SK-N-SH treated with all-trans-retinoic acid at 6 μM for 48 hours (cell line): ENCODE results near the gene RAPGEF4.

ENCODE experiments used
- ATAC-seq: fragments of 200-7000 bp; cut with Tn5 transposase; 3 replicates; pipeline ENCODE4 v1.9.1; 2020; ENCODE audit warnings: mild to moderate bottlenecking, moderate library complexity
- ARNTL ChIP-seq: fragments of 450-650 bp; formaldehyde crosslinking; IDR thresholded peaks from 2 replicates; pipeline ENCODE4 v1.5.0; 2020; ENCODE audit warnings: low read depth, mild to moderate bottlenecking, moderate library complexity, borderline replicate concordance
- BACH2 ChIP-seq: fragments of 250-450 bp; sonication (Bioruptor Pico); IDR thresholded peaks from 2 replicates; pipeline ENCODE4 v1.9.0; 2021; ENCODE audit warnings: mild to moderate bottlenecking, borderline replicate concordance
- CSDC2 ChIP-seq: fragments of 250-450 bp; sonication (Bioruptor Pico); IDR thresholded peaks from 2 replicates; pipeline ENCODE4 v1.5.0; 2020; ENCODE audit warnings: mild to moderate bottlenecking, moderate library complexity
- ESRRG ChIP-seq: fragments of 250-450 bp; sonication (Bioruptor Pico); IDR thresholded peaks from 2 replicates; pipeline ENCODE4 v1.6.1; 2021; ENCODE audit warnings: mild to moderate bottlenecking
- GLIS3 ChIP-seq: fragments of 250-450 bp; sonication (Bioruptor Pico); IDR thresholded peaks from 2 replicates; pipeline ENCODE4 v1.5.0; 2020; ENCODE audit warnings: mild to moderate bottlenecking, moderate library complexity
- ISL1 ChIP-seq: fragments of 250-450 bp; sonication (Bioruptor Pico); IDR thresholded peaks from 2 replicates; pipeline ENCODE4 v2.1.2; 2022; ENCODE audit warnings: mild to moderate bottlenecking, moderate library complexity
- OSR1 ChIP-seq: fragments of 250-450 bp; sonication (Bioruptor Pico); IDR thresholded peaks from 2 replicates; pipeline ENCODE4 v1.8.0; 2022; ENCODE audit warnings: moderate library complexity, mild to moderate bottlenecking, inconsistent platforms
- PPARA ChIP-seq: fragments of 250-450 bp; sonication (Bioruptor Pico); IDR thresholded peaks from 2 replicates; pipeline ENCODE4 v1.5.0; 2020; ENCODE audit warnings: mild to moderate bottlenecking, borderline replicate concordance
- RARB ChIP-seq: fragments of 250-450 bp; sonication (Bioruptor Pico); IDR thresholded peaks from 2 replicates; pipeline ENCODE4 v1.8.0; 2021; ENCODE audit warnings: mild to moderate bottlenecking, moderate library complexity
- SNAI2 ChIP-seq: fragments of 250-450 bp; sonication (Bioruptor Pico); IDR thresholded peaks from 2 replicates; pipeline ENCODE4 v1.5.0; 2020; ENCODE audit warnings: mild to moderate bottlenecking, moderate library complexity
- TCF4 ChIP-seq: fragments of 250-450 bp; sonication (Bioruptor Pico); IDR thresholded peaks from 2 replicates; pipeline ENCODE4 v1.8.0; 2021; ENCODE audit warnings: mild to moderate bottlenecking, moderate library complexity, borderline replicate concordance
- TOX ChIP-seq: fragments of 250-450 bp; sonication (Bioruptor Pico); IDR thresholded peaks from 2 replicates; pipeline ENCODE4 v1.8.0; 2021; ENCODE audit warnings: mild to moderate bottlenecking, moderate library complexity, borderline replicate concordance
- ZC3H10 ChIP-seq: fragments of 250-450 bp; sonication (Bioruptor Pico); IDR thresholded peaks from 2 replicates; pipeline ENCODE4 v1.5.1; 2021; ENCODE audit warnings: mild to moderate bottlenecking, moderate library complexity
- ZFP3 ChIP-seq: fragments of 250-450 bp; sonication (Bioruptor Pico); IDR thresholded peaks from 2 replicates; pipeline ENCODE4 v1.5.0; 2020; ENCODE audit warnings: mild to moderate bottlenecking, moderate library complexity
- ZFP30 ChIP-seq: fragments of 450-650 bp; formaldehyde crosslinking; IDR thresholded peaks from 2 replicates; pipeline ENCODE4 v1.5.0; 2022; ENCODE audit warnings: mild to moderate bottlenecking, moderate library complexity
- ZNF565 ChIP-seq: fragments of 450-650 bp; formaldehyde crosslinking; conservative IDR thresholded peaks from 2 replicates; pipeline ENCODE4 v1.5.0; 2020; ENCODE audit warnings: low read depth, mild to moderate bottlenecking, moderate library complexity
- ZNF70 ChIP-seq: fragments of 450-650 bp; formaldehyde crosslinking; IDR thresholded peaks from 2 replicates; pipeline ENCODE4 v1.5.0; 2020; ENCODE audit warnings: mild to moderate bottlenecking, moderate library complexity
- ZNF8 ChIP-seq: fragments of 450-650 bp; formaldehyde crosslinking; IDR thresholded peaks from 2 replicates; pipeline ENCODE4 v1.5.0; 2020; ENCODE audit warnings: mild to moderate bottlenecking, moderate library complexity
- TF ChIP-seq, protein P1 (sequence below): fragments of 250-450 bp; sonication (Bioruptor Pico); IDR thresholded peaks from 2 replicates; pipeline ENCODE4 v1.8.0; 2021; ENCODE audit warnings: low read depth, mild to moderate bottlenecking, moderate library complexity, borderline replicate concordance
- TF ChIP-seq, protein P2 (sequence below): fragments of 250-450 bp; sonication (Bioruptor Pico); IDR thresholded peaks from 2 replicates; pipeline ENCODE4 v1.5.1; 2021; ENCODE audit warnings: mild to moderate bottlenecking, moderate library complexity
- TF ChIP-seq, protein P3 (sequence below): fragments of 250-450 bp; sonication (Bioruptor Pico); IDR thresholded peaks from 2 replicates; pipeline ENCODE4 v1.5.1; 2020; ENCODE audit warnings: low read depth, mild to moderate bottlenecking, moderate library complexity
- TF ChIP-seq, protein P4 (sequence below): fragments of 250-450 bp; sonication (Bioruptor Pico); IDR thresholded peaks from 2 replicates; pipeline ENCODE4 v1.5.0; 2020; ENCODE audit warnings: mild to moderate bottlenecking, moderate library complexity

The RAPGEF4 gene

DNA sequence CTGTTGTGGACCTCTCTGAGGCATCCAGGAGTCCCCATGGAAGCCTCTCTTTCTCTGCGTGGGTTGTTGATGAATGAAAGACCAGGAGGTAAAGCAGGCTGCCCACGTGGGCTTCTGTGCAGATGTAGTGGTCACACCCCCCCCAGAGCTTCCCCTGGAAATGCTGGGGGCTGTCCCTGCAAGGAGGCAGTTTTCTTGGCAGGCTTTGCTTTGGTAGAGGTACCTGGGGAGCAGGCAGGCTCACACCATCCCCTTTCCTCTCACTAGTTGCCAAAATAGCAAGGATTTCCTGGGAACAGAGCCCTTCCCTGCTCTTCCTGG is 242.4 kb downstream of the RAPGEF4 start:
- ATAC-seq: no peak
- no peak for TF ChIP-seq ZNF8 (CRISPR knock-in tag)
- TF ChIP-seq GLIS3 (CRISPR knock-in tag): no peak
- TF ChIP-seq, protein P1, sequence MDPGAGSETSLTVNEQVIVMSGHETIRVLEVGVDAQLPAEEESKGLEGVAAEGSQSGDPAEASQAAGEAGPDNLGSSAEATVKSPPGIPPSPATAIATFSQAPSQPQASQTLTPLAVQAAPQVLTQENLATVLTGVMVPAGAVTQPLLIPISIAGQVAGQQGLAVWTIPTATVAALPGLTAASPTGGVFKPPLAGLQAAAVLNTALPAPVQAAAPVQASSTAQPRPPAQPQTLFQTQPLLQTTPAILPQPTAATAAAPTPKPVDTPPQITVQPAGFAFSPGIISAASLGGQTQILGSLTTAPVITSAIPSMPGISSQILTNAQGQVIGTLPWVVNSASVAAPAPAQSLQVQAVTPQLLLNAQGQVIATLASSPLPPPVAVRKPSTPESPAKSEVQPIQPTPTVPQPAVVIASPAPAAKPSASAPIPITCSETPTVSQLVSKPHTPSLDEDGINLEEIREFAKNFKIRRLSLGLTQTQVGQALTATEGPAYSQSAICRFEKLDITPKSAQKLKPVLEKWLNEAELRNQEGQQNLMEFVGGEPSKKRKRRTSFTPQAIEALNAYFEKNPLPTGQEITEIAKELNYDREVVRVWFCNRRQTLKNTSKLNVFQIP (CRISPR knock-in tag): no peak

DNA sequence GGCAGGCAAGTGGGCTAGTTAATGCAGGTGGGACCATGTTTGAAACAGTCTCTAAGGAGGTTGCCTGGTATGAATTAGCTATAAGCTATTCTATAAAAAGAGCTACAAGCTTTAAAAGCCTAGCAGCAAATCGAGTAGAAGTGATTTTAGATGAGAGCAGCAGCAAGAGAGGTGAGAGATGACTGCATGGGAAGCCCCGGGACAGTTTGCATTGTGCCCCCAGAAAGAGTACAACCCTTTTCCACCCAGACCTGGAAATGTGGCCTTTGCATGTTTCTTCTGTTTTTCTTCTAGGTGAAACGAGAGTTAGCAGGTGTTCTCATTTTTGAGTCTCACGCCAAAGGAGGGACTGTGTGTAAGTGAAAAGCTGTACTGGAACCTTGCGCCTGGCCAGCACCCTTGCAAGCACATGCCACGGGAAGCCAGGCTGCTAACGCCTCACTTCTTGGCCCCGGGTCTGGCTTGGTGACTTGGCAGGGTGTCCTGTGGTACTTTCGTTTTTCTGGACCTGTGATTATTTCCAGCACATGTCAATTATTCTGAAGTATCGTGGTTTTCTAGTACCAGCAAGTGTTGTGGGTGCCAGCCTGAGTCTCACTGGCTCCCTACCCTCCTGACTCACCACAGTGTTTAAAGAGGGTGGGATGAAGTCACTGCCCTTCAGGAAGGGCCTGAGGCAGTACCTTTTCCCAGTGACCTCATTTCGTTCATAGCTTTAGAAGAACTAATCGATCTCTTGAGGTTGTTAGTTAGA is 249.7 kb downstream of the RAPGEF4 start:
- ATAC-seq: peak; percentile 90
- TF ChIP-seq ZFP3: no peak
- no peak; the same call in 1 of the 2 replicates for TF ChIP-seq ISL1 (CRISPR knock-in tag)
- TF ChIP-seq ZNF8 (CRISPR knock-in tag): no peak
- TF ChIP-seq ZNF565 (CRISPR knock-in tag): no peak
- TF ChIP-seq ZFP30: no peak
- no peak for TF ChIP-seq SNAI2 (CRISPR knock-in tag)
- TF ChIP-seq, protein P2, sequence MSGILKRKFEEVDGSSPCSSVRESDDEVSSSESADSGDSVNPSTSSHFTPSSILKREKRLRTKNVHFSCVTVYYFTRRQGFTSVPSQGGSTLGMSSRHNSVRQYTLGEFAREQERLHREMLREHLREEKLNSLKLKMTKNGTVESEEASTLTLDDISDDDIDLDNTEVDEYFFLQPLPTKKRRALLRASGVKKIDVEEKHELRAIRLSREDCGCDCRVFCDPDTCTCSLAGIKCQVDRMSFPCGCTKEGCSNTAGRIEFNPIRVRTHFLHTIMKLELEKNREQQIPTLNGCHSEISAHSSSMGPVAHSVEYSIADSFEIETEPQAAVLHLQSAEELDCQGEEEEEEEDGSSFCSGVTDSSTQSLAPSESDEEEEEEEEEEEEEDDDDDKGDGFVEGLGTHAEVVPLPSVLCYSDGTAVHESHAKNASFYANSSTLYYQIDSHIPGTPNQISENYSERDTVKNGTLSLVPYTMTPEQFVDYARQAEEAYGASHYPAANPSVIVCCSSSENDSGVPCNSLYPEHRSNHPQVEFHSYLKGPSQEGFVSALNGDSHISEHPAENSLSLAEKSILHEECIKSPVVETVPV (CRISPR knock-in tag): no peak
- no peak for TF ChIP-seq GLIS3 (CRISPR knock-in tag)
- TF ChIP-seq TCF4 (CRISPR knock-in tag): no peak
- TF ChIP-seq PPARA (CRISPR knock-in tag): no peak

DNA sequence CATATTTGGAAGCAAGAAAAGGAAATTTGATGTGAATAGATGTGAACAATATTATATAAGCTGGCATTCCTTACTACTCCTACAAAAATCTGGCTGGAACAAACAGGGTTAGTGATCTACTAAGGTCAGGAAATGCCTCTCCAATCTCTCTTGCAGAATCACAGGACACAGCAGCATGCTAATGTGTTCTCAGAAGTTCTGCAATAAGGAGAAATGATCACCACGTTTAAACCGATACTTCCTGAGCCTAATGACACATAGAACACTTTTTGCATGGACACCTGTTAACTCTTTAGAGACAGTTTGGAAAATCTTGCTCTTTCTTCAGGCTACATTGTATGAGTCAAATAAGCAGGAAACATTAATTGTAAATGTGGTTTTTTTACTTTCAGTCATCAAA is 250.4 kb downstream of the RAPGEF4 start:
- peak; percentile 55 for ATAC-seq
- TF ChIP-seq, protein P1 (CRISPR knock-in tag): no peak
- TF ChIP-seq ISL1 (CRISPR knock-in tag) (no peak), OSR1 (no peak), ZFP3 (no peak), ZFP30 (no peak), CSDC2 (CRISPR knock-in tag) (no peak), ARNTL (CRISPR knock-in tag) (no peak), ESRRG (CRISPR knock-in tag) (no peak), ZC3H10 (no peak), RARB (no peak), TCF4 (CRISPR knock-in tag) (no peak), SNAI2 (CRISPR knock-in tag) (no peak), BACH2 (CRISPR knock-in tag) (no peak), ZNF565 (CRISPR knock-in tag) (no peak), TOX (CRISPR knock-in tag) (no peak), GLIS3 (CRISPR knock-in tag) (no peak), ZNF70 (CRISPR knock-in tag) (no peak)
- TF ChIP-seq, protein P2 (CRISPR knock-in tag): no peak
- TF ChIP-seq, protein P3, sequence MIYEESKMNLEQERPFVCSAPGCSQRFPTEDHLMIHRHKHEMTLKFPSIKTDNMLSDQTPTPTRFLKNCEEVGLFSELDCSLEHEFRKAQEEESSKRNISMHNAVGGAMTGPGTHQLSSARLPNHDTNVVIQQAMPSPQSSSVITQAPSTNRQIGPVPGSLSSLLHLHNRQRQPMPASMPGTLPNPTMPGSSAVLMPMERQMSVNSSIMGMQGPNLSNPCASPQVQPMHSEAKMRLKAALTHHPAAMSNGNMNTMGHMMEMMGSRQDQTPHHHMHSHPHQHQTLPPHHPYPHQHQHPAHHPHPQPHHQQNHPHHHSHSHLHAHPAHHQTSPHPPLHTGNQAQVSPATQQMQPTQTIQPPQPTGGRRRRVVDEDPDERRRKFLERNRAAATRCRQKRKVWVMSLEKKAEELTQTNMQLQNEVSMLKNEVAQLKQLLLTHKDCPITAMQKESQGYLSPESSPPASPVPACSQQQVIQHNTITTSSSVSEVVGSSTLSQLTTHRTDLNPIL: no peak
- TF ChIP-seq, protein P4, sequence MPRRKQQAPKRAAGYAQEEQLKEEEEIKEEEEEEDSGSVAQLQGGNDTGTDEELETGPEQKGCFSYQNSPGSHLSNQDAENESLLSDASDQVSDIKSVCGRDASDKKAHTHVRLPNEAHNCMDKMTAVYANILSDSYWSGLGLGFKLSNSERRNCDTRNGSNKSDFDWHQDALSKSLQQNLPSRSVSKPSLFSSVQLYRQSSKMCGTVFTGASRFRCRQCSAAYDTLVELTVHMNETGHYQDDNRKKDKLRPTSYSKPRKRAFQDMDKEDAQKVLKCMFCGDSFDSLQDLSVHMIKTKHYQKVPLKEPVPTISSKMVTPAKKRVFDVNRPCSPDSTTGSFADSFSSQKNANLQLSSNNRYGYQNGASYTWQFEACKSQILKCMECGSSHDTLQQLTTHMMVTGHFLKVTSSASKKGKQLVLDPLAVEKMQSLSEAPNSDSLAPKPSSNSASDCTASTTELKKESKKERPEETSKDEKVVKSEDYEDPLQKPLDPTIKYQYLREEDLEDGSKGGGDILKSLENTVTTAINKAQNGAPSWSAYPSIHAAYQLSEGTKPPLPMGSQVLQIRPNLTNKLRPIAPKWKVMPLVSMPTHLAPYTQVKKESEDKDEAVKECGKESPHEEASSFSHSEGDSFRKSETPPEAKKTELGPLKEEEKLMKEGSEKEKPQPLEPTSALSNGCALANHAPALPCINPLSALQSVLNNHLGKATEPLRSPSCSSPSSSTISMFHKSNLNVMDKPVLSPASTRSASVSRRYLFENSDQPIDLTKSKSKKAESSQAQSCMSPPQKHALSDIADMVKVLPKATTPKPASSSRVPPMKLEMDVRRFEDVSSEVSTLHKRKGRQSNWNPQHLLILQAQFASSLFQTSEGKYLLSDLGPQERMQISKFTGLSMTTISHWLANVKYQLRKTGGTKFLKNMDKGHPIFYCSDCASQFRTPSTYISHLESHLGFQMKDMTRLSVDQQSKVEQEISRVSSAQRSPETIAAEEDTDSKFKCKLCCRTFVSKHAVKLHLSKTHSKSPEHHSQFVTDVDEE (CRISPR knock-in tag): no peak
- TF ChIP-seq, all 23 proteins: peak for 0
